HG02610 (cell line): ENCODE data around the gene SNRNP27.
A peak's percentile ranks its signal among the peaks of the same experiment; 100 is the strongest.

Experiments used
- ATAC-seq: cut with Tn5 transposase; IDR thresholded peaks from one replicate; pipeline ENCODE4 v1.9.1; 2021; ENCODE audit warnings: mild to moderate bottlenecking, moderate library complexity; ENCODE audit not compliant: unreplicated experiment

Gene SNRNP27

DNA sequence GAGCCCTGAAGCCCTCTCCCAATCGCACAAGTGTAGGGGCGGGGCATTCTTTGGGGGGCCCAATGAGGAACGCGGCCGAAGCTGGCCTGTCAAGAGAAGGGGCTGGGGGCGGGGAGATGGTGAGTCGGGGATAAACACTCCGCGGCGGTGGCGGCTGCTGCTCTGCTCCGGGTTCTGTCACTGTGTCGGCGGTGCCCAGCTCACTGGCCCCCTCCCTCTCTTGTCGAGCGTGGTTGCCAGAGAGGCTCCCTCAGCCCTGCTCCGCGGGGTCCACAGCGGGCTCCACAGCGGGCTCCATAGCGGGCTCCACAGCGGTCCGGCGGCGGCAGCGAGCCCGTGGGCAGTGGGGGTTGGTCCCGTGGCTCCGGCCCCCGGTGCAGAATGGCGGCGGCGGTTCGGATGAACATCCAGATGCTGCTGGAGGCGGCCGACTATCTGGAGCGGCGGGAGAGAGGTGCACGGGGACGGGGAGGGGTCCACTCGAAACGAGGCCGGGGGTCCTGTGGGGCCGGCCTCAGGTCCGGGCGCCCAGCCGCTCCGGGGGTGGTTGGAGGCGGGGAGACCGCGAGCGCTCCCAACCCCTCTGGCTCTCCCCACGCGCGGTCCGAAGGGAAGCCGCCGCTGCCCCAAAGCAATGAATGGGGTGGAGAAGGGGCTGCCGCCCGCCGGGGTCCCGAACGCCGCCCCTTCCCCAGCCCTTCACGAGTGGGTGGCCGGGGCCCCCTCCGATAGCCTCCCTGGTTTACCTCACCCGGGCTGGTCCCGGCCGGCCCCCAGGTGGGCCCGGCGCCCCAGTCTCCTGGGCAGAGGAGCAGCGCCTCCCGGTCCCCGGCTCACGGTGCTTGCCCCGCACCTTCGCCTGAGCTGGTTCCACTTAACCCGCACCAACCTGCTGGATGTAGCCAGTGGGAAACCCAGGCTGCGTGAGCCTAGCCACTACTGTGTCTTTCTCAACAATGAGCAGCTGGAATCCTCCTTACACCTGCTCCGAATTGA, 21.5 kb downstream of the SNRNP27 start, which contains the start of gene MXD1:
Gene MXD1, plus strand, starts transcription at position 160 of the 996 bp plus-strand sequence. Its CDS starts 222 bp downstream, at position 382.
- peak; percentile 0 for ATAC-seq

DNA sequence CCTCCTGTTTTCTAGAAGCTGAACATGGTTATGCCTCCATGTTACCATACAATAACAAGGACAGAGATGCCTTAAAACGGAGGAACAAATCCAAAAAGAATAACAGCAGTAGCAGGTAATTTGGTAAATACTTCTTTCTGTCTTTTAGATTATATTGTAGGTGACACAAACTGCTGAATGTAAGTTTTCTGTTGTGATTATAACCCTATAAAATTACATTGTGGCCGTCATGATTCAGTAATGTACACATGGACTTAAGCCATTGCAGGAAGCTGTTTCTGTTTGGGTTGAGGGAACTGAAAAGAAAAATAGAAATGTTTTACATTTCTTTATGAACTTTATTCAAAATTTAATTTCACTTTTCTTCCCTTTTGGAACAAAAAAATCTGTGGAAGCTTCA, 22.4 kb downstream of the SNRNP27 start:
- no peak for ATAC-seq

DNA sequence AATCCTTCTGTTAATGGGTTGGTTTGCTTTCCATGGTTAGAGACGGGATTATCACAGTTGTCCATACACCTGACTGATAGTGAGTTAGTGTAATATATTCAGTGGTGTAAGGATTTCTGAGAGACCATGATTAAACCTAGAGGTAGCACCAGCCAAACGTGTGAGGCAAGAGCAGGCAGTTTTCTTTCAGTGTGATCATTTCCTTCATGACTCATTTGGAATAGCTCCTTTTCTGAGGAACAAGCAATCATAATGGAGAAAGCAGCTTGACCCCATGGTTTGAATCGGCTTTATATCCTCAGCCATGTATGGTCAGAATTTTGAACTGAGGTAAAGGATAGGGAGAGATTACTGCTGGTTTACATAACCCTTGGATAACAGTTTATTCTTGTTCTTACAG, 24.1 kb downstream of the SNRNP27 start:
- ATAC-seq, result no peak

DNA sequence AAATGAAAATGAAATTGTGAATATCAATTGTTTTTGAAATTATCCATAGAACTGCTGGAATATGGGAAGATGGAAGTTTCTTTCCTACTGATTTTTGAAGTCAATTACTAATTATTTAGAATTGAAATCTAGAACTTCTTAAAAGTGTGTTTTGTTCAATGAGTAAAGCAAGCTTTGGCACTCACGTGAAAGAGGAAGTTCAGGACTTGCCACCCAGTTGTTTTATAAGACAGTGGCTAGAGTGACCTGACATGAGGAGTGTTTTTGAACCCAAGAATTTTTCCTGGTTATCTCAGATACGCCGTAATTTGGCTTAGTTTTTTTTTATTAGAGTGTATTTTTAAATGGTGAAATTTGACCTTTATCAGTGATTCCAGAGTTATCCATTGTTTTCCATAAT, 24.6 kb downstream of the SNRNP27 start:
- no peak for ATAC-seq

DNA sequence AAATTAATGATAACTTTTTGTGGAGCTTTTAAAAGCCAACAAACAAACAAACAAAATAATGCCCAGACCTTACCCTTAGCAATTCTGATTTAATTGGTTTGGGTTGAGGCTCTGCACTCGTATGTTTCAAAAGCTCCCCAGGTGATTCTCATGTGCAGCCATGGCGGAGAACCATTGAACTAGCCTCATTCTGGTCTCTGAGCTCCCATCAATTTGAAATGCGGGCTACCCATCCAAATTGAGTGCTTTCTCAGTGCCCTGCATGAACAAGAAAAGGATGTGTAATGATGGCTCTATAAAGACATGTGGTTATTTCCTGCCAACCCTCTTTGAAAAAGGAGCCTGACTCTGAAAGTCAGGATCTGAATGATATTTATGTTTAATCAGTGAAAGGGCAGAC, 29.4 kb downstream of the SNRNP27 start:
- no peak for ATAC-seq

DNA sequence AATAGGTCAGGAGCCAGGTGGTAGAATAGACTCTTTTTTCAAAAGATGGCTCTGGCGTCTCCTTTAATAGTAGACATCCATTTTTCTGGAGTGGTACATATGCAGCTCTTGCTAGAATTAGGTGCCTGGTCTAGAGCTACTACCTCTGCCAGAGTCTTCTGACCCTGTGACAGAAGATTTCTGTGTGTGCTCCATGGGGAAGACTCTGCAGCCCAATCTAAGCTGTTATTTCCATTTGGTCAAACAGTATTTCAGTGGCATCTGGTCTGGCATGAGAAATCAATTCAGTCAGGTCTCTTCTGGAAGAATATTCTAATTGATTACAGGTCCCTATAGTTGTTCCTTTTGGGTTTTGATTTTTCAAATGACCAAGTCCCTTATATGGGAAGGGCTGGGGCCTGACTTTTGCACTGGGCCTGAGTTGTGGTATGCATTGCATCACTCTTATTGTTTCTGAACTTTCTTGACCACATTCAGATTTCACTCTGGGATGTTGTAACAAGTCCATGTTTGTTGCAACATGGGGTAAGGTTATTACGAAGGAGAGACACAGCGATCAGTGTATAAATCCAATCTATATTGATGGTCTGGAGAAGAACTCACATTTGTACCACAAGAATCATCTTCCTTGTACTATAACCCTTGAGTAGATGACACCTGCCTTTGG, 33.2 kb downstream of the SNRNP27 start:
- no peak for ATAC-seq

DNA sequence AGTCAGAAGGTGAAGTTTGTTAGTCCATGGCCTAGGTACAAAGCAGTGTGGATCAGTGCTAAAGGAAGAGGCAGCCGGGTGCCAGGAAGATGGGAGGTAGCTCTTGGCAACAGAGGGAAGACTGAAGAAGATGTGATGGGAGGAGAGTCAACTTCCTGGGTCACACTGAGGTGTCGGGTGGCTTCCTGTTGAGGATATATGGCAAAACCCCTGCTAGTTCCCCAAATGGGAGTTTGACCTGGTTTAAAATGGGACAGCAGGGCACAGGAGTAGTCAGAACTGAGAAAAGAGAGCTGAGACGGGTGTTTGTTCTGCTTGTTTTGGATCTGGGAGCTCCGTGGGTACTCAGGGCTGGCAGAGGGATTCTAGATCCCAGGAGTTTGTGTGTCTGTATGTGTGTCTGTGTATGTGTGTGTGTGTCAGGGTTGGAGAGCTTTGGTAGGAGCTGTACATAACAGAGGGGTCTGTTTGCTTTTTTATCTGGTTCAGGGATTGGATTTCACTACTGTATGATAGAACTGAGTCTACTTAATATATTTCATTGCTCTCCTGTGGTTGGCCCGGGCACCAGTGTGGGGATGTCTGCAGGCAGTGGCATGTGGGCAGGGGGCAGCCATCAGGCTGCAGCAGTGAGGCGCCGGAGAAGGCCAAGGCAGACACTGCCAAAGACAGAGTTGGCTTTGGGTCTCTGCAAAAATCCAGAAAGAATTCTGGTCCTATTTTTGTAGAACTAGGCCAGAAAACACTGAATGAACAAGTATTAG, 38.3 kb downstream of the SNRNP27 start:
- no peak for ATAC-seq

DNA sequence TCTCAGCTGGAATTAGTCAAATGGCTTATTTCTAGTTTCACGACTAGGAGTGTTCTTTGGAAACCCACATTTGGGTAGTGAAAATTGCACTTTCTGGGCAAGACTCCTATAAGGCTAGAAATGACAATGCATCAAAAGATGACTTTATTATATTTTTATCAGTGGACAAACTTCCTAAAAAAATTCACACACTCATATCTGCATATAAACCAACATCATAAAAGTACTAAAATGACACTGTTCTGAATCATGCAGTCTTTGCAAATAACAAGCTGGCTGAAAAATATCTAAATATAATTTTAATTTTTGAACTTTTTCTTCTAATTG, 38.8 kb downstream of the SNRNP27 start:
- no peak for ATAC-seq

DNA sequence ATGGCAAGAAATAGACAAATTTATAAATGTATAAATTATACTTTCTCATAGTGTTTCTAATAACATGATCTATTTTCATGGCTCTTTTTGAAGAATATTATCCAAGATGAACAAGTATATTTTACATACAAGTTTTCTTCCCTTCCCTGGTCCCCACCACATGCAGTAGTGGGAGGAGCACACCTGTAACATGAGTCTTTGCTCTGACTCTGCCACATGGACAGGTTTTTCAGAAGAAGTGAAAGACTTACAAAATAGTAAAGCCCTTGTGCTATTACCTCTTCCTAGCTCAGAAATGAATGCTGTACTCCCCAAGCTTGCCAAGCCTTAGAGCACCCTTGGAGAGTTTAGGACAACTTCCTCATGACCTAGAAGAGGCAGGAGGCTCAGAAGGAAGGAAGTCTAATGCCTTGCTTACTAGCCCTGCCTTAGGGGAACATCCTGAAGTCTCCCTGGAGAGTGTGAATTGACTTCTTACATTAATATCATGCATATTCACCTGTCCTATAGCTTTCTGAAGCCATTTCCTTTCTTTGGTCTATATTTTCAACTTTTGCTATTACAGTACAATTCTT, 39.6 kb downstream of the SNRNP27 start:
- no peak for ATAC-seq

DNA sequence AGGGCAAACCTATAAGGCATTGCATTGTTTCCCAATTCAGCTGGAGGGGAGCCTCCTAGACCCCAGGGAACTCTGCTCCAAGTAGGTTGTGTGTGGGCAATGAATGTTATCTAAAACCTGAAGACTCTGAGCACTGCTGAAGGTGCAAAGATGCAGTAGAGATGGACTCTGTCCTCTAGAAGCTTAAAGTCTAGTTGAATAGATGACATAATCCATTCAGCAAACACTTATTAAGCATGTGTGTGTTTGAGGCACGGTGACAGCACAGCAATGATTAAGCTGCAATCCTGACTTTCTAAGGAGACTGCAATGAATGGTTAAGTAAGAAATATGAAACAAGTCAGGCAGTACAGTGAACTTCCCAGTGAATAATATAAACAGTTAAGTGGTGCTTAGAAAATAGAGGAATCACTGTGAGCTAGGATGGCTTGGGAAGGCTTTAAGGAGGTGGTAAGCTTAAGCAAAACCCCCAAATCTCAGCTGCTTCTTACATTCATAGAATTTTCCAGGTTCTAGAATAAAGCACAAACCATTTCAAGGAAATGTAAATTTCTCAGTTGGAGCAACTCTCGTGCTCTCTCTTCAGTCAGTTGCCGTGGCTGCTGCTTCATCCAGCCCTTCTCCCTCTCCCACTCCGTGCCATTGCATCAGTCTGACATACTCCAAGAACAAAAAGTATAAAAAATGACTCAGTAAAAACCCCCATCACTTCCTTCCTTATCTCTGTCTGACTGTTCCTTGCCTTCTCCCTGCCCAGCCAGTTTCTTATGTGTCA, 40.3 kb downstream of the SNRNP27 start:
- no peak for ATAC-seq

DNA sequence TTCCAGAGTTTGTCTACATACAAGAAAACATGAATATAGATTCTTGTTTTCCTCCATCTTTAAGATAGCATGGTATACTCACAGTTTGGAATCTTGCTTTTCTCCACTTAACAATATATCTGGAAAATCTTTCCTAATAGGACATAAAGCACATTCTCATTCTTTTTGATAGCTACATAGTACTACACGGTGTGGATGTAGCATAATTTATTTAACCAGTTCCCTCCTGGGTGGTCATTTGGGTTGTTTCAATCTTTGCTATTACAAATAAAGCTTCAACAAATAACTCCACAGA, 40.8 kb downstream of the SNRNP27 start:
- no peak for ATAC-seq

DNA sequence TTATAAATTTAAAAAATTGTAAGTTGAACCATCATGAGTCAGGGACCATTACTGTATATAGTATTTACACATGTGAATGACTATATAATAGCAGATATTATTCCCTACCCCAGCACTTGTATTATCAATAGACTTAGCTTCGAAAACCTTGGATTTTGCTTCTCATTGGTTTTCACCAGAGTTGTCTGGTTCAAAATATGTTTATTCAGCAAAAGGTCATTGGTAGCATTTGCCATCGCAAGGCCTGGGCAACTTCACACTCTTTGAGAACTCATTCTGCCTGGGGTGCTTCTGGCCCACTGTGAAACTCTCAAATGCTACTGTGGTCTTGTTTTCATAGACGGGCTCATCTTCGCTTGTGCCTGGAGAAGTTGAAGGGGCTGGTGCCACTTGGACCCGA, 41.3 kb downstream of the SNRNP27 start:
- no peak for ATAC-seq

DNA sequence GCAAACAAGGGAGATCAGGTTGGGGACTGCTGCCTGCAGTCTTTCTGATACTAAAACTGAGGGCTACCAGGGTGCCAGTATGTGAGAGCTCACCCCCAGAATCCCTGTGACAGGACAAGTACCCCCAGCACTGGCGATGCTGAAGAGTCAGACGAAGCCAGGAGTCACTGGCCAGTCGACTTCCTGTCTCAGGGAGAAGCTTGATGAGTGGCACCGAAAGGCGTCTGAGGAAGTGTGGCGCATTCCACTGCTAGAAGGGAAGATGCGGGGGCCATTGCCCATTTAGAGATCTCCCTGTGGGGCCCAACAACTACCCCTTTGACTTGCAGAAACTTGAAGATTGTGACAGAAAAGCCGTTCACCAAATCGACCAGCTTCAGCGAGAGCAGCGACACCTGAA, 43.1 kb downstream of the SNRNP27 start:
- no peak for ATAC-seq

DNA sequence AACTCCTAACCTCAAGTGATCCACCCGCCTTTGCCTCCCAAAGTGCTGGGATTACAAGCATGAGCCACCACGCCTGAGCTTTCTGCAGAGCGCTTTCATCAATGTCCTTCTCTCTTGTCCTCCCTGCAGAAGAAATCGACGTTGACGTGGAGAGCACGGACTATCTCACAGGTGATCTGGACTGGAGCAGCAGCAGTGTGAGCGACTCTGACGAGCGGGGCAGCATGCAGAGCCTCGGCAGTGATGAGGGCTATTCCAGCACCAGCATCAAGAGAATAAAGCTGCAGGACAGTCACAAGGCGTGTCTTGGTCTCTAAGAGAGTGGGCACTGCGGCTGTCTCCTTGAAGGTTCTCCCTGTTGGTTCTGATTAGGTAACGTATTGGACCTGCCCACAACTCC, 44.2 kb downstream of the SNRNP27 start:
- no peak for ATAC-seq

DNA sequence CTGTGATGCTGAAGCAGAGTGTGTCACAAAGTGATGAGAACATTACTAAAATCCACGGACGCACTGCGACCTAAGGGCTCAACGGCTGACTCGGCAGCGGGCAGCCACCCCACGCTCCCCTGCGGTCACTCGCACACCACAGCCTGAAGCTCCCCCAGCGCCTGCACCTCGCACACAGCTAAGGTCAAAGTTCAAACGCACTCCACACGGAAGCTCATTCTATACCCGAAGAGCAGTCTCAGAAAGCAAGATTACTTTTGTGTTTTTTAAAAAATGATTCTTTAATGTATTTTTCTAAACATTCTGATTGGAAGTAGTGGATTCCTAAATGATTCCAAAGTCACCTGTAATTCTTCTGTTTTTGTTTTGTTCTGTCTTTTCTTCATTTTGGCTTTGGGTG, 46.0 kb downstream of the SNRNP27 start:
- no peak for ATAC-seq

DNA sequence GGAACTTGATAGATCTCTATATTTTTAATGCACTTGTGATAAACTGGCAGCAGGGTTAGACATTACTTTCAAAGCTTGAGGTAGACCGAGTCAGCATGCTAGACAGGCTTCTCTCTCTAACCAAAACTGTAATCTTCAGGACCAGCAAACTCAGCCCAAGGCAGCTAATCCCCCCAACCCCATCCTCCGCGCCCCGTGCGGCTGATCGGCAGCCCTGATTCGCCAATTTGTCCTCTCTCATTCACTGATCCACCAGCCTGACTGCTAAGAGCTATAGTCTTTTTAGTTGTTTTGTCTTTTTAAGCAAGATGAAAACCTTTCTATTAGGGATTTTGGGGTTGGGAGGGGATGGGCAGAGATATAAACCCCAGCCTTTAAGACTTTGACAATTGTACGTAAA, 46.9 kb downstream of the SNRNP27 start:
- no peak for ATAC-seq

DNA sequence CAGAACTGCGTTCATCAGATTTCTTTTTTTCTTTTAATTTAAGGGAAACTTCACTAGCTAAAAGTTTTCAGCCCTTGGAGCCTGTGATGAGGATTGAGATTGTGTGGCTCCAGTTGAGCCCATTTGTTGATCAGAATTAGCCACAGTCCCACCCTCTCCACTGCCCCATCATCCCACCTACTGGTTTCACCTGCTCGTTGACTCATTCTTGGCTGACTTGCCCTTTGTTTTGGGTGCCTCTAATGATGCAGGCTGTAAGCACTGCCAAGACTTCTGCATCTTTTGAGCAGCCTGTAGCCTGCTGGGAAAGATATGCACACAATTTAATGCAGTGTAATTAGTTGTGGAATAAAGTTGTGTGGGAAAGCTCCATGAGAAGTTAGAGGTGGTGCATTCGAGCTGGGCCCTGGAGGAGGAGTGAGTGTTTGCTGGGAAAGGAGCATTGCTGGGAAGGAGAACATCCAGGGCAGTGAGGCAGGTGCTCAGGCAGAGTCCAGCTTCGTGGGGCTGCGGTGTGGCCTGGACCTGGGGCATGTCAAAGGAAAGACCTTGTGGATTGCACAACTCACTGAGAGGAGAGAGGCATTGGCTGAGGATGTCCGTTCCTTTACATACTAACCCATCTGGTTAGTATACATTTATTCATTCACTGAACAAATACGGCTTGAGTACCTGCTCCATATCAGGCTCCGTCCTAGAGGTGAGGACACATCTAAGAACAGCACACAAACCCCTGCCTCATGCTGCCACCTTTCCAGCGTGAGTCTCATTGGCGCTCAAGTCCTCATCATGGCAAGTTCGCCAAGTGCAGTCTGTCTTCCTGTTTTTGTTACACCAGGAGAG, 49.5 kb downstream of the SNRNP27 start:
- no peak for ATAC-seq

DNA sequence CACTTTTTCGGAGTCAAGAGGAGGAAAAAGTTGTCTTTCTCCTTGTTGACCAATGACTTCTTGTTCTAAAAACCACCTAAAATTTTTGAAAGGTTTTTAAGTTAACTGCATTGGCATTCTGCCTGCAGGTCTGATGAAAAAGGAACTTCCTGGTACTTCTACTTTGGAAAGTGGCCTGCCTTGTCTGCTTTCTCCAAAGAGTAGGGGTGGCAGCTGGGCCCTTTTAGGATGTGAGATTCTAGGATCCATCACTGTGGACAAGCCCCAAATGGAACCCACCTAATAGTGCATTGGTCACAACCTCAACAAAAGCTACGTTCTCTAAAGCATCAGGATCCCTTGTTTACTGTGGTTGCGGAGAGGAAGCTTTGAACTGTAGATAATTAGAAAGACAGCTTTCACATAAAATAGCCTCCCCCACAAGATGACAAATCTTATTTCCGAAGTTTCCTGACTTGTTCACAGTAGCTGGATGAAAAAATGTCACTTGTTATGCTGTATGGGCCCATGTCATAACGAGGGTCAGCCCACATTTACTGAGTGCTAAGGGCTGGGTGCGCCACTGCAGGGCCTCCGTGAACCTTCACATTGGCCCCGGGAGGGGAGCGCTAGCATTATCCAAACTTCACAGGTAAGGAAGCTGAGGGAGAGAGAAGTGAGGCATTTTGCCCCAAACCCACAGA, 50.2 kb downstream of the SNRNP27 start:
- ATAC-seq, result no peak

DNA sequence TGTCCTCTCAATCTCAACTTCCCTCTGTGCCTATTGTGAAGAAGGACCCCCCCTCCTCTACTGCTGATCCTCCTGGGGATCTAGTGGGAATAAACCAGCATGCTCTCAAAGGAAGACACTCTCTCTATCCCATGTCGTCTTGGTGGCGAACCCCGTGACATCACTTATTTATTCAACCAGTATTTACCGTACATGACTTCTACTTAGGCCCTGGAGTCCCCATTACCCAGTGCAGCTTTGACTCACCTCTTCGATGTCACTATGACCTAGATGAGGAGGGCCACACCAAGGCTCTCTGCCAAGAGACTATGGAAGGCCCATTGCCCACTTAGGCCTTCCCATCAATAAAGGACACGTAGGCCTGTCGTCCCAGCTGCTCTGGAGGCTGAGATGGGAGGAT, 51.0 kb downstream of the SNRNP27 start:
- no peak for ATAC-seq
